ENCODE measurements around the gene YIPF2. TPM values are rescaled to one million over a fixed set of nuclear protein-coding genes. Genes with fewer than 3 reads are reported as not detected.

YIPF2 gene
- total RNA-seq, 1 donor from 2014 or later, result 56.7 TPM

- peak overlapping the region; percentile 89 for H3K4me3 ChIP-seq (ENCODE audit: low read depth, low read length)
- TF ChIP-seq CTCF (conservative IDR thresholded peaks at IDR 0.05; ENCODE audit: low read depth, low read length), result no peak
- no peak for DNase-seq (ENCODE audit: low read depth)
Measured at GRCh38 chr19:10872546-10873107, 55.8 kb downstream of the YIPF2 start.

Other genes starting within 250 kb of the YIPF2 start
- gene QTRT1, start 227.2 kb downstream of the YIPF2 start, total RNA-seq, result 21.7 and 33.4 TPM in 2 replicates
- 94.5 and 103 TPM in 2 replicates for gene DNM2, start 210.6 kb downstream of the YIPF2 start, total RNA-seq
- gene TMED1, start 92.4 kb downstream of the YIPF2 start, total RNA-seq, result 57.3 and 64.8 TPM in 2 replicates
- 0.72 TPM in 1 of 2 replicates, not detected in the other for gene C19orf38, start 80.2 kb downstream of the YIPF2 start, total RNA-seq
- gene CARM1, start 57.1 kb downstream of the YIPF2 start, total RNA-seq, result 29.3 and 39.4 TPM in 2 replicates
- 45.3 and 50.2 TPM in 2 replicates for gene TIMM29, start 172 bp upstream of the YIPF2 start, total RNA-seq
- 150 and 156 TPM in 2 replicates for gene SMARCA4, start 32.4 kb upstream of the YIPF2 start, total RNA-seq
- gene LDLR, start 160.8 kb upstream of the YIPF2 start, total RNA-seq, result 123 and 184 TPM in 2 replicates
- 33.0 and 76.1 TPM in 2 replicates for gene SPC24, start 227.1 kb upstream of the YIPF2 start, total RNA-seq

Data from epithelial cell of proximal tubule (primary cell).